Nephron (organoid): ENCODE data around the gene LENG9.

ENCODE experiments used
- H3K27ac Mint-ChIP-seq, 3 experiments: 2 replicates each; pipeline ENCODE4 v1.8.0; 2020; ENCODE audit warnings: mixed read lengths in 3 of 3, mild to moderate bottlenecking in 2 of 3, moderate library complexity in 1 of 3
- H3K27me3 Mint-ChIP-seq: 2 replicates; pipeline ENCODE4 v1.8.0; 2021; ENCODE audit warnings: low read depth, mild to moderate bottlenecking, moderate library complexity, mixed read lengths
- H3K36me3 Mint-ChIP-seq: 2 replicates; pipeline ENCODE4 v1.8.0; 2020; ENCODE audit warnings: low read depth, mixed read lengths
- H3K4me1 Mint-ChIP-seq: 2 replicates; pipeline ENCODE4 v1.8.0; 2020; ENCODE audit warnings: mixed read lengths
- H3K4me3 Mint-ChIP-seq, 3 experiments: 2 replicates each; pipeline ENCODE4 v1.8.0; 2020; ENCODE audit warnings: mild to moderate bottlenecking in 3 of 3, mixed read lengths in 3 of 3, moderate library complexity in 2 of 3
- H3K9me3 Mint-ChIP-seq: 2 replicates; pipeline ENCODE4 v1.8.0; 2020; ENCODE audit warnings: mixed read lengths
- TF ChIP-seq, protein P1 (sequence below), 3 experiments: fragments of 200-600 bp; sonication (generic); IDR thresholded peaks; one replicate each; pipeline ENCODE4 v1.5.0; 2021; ENCODE audit warnings: antibody characterized with exemption in 3 of 3; ENCODE audit not compliant: unreplicated experiment in 3 of 3

The LENG9 gene

DNA sequence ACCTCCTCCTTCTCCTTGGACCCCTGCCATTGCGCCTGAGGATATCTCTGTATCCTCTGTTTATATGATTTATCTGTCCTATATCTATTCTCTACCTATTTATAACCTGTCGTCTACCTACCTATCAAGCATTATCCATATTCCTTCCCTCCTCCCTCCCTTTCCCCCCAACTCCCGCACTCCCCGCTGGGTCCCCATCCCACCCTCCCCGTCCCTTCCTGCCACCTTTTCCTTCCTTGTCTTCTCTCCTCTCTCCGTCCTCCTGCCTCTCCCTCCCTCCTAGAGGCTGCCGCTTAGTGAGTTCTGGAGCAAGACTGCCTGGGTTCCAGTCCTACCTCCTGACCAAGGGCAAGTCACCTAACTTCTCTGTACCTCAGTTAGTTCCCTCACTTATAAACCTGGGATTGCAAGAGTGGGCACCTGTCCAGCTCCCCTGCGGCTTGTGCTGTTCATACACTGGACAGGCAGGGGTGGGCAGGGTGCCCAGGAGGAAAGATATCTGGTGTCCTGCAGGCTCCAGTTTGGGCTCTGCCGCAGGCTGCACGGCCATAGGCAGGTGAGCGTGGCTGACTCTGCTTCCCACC, 32.2 kb downstream of the LENG9 start:
- TF ChIP-seq, protein P1, sequence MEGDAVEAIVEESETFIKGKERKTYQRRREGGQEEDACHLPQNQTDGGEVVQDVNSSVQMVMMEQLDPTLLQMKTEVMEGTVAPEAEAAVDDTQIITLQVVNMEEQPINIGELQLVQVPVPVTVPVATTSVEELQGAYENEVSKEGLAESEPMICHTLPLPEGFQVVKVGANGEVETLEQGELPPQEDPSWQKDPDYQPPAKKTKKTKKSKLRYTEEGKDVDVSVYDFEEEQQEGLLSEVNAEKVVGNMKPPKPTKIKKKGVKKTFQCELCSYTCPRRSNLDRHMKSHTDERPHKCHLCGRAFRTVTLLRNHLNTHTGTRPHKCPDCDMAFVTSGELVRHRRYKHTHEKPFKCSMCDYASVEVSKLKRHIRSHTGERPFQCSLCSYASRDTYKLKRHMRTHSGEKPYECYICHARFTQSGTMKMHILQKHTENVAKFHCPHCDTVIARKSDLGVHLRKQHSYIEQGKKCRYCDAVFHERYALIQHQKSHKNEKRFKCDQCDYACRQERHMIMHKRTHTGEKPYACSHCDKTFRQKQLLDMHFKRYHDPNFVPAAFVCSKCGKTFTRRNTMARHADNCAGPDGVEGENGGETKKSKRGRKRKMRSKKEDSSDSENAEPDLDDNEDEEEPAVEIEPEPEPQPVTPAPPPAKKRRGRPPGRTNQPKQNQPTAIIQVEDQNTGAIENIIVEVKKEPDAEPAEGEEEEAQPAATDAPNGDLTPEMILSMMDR (IDR thresholded peaks at IDR 0.05; ENCODE audit: unreplicated experiment in 3 of 3): no peak
- Mint-ChIP-seq H3K36me3 (no peaks in the 10 kb centered on the region), H3K27me3 (peaks cover 11% of the 10 kb centered on the region), H3K27ac (peak overlapping the region; percentile 57 to 86 (median 70)), H3K9me3 (no peaks in the 10 kb centered on the region), H3K4me1 (peaks cover 11% of the 10 kb centered on the region), H3K4me3 (peak overlapping the region; percentile 80 to 86 (median 82))

DNA sequence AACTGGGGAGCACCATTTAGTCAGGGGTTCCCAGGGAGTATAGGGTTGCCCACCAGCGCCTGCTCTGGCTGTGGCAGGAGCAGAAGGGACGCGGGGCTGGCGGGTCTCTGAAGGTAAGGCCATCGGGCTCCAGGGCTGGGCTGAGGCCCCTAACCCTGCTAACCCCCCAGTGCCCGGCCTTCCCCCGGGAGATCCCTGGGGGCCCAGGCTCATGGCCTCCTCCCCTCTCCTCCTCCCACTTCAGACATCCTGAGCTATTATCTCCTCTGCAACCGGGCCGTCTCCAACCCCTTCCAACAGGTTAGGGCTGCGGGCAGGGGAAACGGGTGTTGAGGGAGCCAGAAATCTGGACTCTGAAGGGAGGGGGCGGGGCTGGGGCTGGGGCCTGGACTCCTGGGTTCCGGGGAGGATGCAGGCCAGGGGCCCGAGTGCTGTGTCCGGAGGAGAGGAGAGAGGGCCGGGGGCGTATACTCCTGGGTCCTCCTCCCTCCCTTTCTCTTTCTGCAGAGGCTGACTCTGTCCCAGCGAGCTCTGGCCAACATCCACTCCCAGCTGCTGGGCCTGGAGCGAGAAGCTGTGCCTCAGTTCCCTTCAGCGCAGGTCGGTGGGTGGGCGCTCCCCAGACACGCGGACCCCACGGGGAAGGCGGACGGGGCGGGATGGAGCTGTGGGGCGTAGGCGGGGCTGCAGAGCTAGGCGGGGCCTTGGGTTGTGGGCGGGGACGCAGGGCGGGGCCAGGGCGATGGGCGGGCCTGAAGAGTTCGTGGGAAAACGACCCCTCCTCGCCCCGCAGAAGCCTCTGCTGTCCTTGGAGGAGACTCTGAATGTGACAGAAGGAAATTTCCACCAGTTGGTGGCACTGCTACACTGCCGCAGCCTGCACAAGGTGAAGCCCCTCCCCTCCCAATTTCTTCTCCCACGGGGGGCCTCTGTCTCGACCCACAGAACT, 33.0 kb downstream of the LENG9 start:
- Mint-ChIP-seq H3K36me3 (no peaks in the 10 kb centered on the region), H3K9me3 (no peaks in the 10 kb centered on the region), H3K27ac (peak overlapping the region; percentile 57 to 86 (median 70)), H3K4me1 (peaks cover 8% of the 10 kb centered on the region), H3K27me3 (peaks cover 18% of the 10 kb centered on the region), H3K4me3 (peak overlapping the region; percentile 80 to 86 (median 82))
- TF ChIP-seq, protein P1 (IDR thresholded peaks at IDR 0.05; ENCODE audit: unreplicated experiment in 3 of 3): peak; percentile 30 to 57 (median 34)

DNA sequence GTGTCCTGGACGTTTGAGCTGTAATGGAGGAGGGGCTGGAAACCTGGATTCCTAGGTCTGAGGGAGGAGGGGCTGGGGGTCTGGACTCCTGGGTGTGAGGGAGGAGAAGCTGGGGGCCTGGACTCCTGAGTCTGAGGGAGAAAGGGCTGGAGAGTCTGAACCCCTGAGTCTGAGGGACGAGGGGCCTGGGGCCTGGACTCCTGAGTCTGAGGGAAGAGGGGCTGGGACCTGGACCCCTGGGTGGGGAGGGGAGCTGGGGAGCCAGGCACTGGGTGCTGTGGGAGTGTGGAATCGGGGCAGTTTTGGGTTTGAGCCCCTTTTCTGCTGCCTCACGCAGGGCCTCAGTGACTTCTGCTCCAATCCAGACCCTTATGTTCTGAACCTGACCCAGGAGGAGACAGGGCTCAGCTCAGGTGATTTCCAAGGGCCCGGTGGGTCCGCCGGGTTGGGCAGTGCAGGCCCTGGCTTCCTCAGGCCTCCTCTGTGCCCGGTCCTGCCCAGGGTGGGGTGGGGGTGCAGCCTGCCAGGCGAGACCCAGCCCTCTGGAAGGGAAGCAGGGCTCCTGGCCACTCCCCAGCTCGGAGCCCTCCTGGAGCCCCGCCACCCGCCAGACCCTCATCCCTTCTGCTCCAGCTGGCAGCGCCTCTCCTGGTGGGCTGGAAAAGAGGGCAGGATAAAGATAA, 33.9 kb downstream of the LENG9 start:
- peak overlapping the region; percentile 46 to 69 (median 55) for H3K4me3 Mint-ChIP-seq
- H3K4me1 Mint-ChIP-seq: peaks cover 8% of the 10 kb centered on the region
- H3K27ac Mint-ChIP-seq: peak overlapping the region; percentile 26 to 71 (median 63)
- H3K9me3 Mint-ChIP-seq: no peaks in the 10 kb centered on the region
- TF ChIP-seq, protein P1 (IDR thresholded peaks at IDR 0.05; ENCODE audit: unreplicated experiment in 3 of 3): no peak
- peaks cover 21% of the 10 kb centered on the region for H3K27me3 Mint-ChIP-seq
- no peaks in the 10 kb centered on the region for H3K36me3 Mint-ChIP-seq

DNA sequence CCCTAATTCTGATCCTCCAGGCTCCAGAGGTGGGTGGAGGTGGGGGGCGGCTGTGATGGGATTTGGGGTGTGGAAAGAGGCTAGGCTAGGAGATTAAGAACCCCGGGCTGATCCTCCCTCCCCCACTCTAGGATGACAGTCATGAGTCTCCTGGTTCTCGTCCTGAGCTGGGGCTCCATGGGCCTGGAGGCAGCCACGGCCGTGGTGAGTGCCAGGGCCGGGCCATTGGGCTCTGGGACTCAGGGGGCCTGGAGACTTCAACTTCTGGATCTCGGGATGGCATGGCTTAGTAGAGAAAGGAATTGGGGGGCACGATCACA, 34.4 kb downstream of the LENG9 start:
- H3K36me3 Mint-ChIP-seq: no peaks in the 10 kb centered on the region
- TF ChIP-seq, protein P1 (IDR thresholded peaks at IDR 0.05; ENCODE audit: unreplicated experiment in 3 of 3): no peak

DNA sequence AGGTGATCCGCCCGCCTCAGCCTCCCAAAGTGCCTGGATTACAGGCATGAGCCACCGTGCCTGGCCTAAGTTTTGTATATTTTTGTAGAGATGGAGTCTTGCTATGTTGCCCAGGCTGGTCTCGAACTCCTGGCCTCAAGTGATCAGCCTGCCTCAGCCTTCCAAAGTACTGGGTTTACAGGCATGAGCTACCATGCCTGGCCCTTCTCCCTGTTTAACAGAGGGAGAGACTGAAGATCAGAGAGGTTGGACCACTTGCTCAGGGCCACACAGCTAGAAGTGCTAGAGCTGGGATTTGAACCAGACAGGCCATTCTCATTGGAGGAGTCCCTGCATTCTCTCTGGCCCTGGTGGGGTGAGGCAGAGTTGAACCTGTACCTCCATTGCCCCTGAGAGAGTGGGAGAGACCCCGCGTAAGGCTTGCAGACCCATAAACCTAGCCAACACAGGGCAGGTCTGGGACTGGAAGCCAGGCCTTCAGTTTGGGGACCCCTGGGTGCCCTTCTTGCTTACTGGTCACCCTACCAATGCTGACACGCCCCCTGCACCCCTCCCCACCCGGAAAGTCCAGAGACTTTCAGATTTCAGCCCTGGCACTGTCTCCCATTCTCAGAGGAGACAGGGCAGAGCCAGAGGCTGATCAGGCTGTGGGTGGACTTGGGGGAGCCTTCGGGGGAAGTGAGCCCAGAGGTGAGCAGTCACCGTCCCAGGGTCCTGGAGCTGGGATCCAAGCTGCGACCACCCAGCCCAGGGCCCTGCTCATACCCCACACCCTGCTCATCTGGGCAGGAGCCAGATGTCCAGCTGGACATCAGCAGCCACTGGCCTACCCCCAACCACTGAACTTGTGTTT, 35.0 kb downstream of the LENG9 start:
- Mint-ChIP-seq H3K27ac (peak overlapping the region in 1 of 3 experiments; percentile 71), H3K9me3 (no peaks in the 10 kb centered on the region), H3K36me3 (no peaks in the 10 kb centered on the region), H3K4me3 (peak overlapping the region in 2 of 3 experiments; percentile 46 to 69), H3K27me3 (peaks cover 23% of the 10 kb centered on the region), H3K4me1 (peaks cover 8% of the 10 kb centered on the region)
- TF ChIP-seq, protein P1 (IDR thresholded peaks at IDR 0.05; ENCODE audit: unreplicated experiment in 3 of 3): no peak

More for the DNA sequence above, 34.4 kb downstream of the LENG9 start:
- Mint-ChIP-seq H3K9me3 (no peaks in the 10 kb centered on the region), H3K27me3 (peaks cover 21% of the 10 kb centered on the region), H3K27ac (peak overlapping the region; percentile 26 to 71 (median 63)), H3K4me3 (peak overlapping the region; percentile 46 to 69 (median 55)), H3K4me1 (peaks cover 8% of the 10 kb centered on the region)
